ENCODE results near the gene WASF2. TPM values are rescaled to one million over a fixed set of nuclear protein-coding genes. Genes with fewer than 3 reads are reported as not detected.
"Not testable (repeated sequence)": the region's sequence is repeated elsewhere in the genome, so short reads cannot be mapped to it uniquely, and the experiment has no call there.

Gene WASF2
- total RNA-seq, 2 experiments from 2014 or later: 108 to 111 TPM

DNA sequence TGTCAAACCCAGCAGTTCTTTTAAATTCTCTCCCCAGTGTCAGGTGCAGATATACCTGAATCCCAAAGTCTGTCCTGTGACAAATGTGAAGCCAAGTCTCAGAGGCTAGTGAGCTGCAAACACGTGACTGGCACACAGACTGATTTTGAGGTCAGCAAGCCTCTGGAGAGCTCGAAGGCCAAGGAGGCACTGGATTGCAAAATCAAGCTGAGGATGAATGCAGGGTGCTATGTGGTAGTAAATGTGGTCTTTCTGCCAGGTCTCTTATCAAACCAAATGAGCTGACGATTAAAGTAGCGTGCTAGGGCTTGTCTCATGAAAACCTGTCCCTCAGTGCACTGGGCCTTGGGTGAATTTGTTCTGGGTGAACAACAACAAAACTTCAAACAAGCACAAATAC lies 77.0 kb downstream of the WASF2 start:
- Mint-ChIP-seq H3K27ac (peak overlapping the region; percentile 44), H3K4me1 (ENCODE audit: low read depth) (peaks cover 15% of the 10 kb centered on the region), H3K27me3 (no peaks in the 10 kb centered on the region), H3K9me3 (no peaks in the 10 kb centered on the region), H3K4me3 (no peak overlapping the region), H3K36me3 (ENCODE audit: low read depth) (peaks cover 48% of the 10 kb centered on the region)
- intact Hi-C loops (cut with micrococcal nuclease): no loop called here
- ATAC-seq (no peak), DNase-seq (no peak)
- ChIA-PET CTCF (interaction anchor here (0.9 to 5.7 kb wide), 8 partner anchors 10 to 192 kb away, joined by 3 to 36 read pairs (median 4); partner anchors contain the start of gene AHDC1), POLR2A (interaction anchor here (0.9 to 1.6 kb wide), 3 partner anchors 70 to 116 kb away, joined by 3 to 4 read pairs (median 3); no protein-coding TSS in a partner anchor)
- no peak for TF ChIP-seq CTCF (IDR thresholded peaks at IDR 0.05)

GRCh38 chr1:27412502-27412901 lies 77.5 kb downstream of the WASF2 start:
- Mint-ChIP-seq H3K27ac (no peak overlapping the region), H3K4me1 (ENCODE audit: low read depth) (peaks cover 14% of the 10 kb centered on the region), H3K36me3 (ENCODE audit: low read depth) (peaks cover 45% of the 10 kb centered on the region), H3K4me3 (no peak overlapping the region), H3K9me3 (no peaks in the 10 kb centered on the region), H3K27me3 (no peaks in the 10 kb centered on the region)
- intact Hi-C loops (cut with micrococcal nuclease): no loop called here
- ATAC-seq: no peak
- no peak for TF ChIP-seq CTCF (IDR thresholded peaks at IDR 0.05)
- ChIA-PET CTCF (interaction anchor here (0.9 to 5.7 kb wide), 7 partner anchors 10 to 189 kb away, joined by 3 to 34 read pairs (median 3); no protein-coding TSS in a partner anchor), POLR2A (interaction anchor here (0.9 to 1.6 kb wide), 3 partner anchors 70 to 115 kb away, joined by 3 to 4 read pairs (median 3); no protein-coding TSS in a partner anchor)
- no peak for DNase-seq

GRCh38 chr1:27410709-27411108 lies 79.3 kb downstream of the WASF2 start:
- ChIA-PET POLR2A (interaction anchor here (1.7 kb wide), 1 partner anchor 10 kb away, joined by 4 read pairs; no protein-coding TSS in a partner anchor), CTCF (interaction anchor here (0.8 to 1.0 kb wide), 3 partner anchors 14 to 84 kb away, joined by 3 to 4 read pairs (median 3); no protein-coding TSS in a partner anchor)
- Mint-ChIP-seq H3K36me3 (ENCODE audit: low read depth) (peaks cover 32% of the 10 kb centered on the region), H3K27me3 (no peaks in the 10 kb centered on the region), H3K27ac (peak overlapping the region; percentile 24), H3K9me3 (no peaks in the 10 kb centered on the region), H3K4me3 (no peak overlapping the region), H3K4me1 (ENCODE audit: low read depth) (peaks cover 3% of the 10 kb centered on the region)
- intact Hi-C loops (cut with micrococcal nuclease): no loop called here
- DNase-seq (no peak), ATAC-seq (no peak)
- no peak for TF ChIP-seq CTCF (IDR thresholded peaks at IDR 0.05)

GRCh38 chr1:27409669-27410068 lies 80.3 kb downstream of the WASF2 start:
- H3K9me3 Mint-ChIP-seq: no peaks in the 10 kb centered on the region
- no peaks in the 10 kb centered on the region for H3K27me3 Mint-ChIP-seq
- intact Hi-C loops (cut with micrococcal nuclease): no loop called here
- ATAC-seq (no peak), DNase-seq (no peak)
- no peak for TF ChIP-seq CTCF (IDR thresholded peaks at IDR 0.05)
- peaks cover 24% of the 10 kb centered on the region for H3K36me3 Mint-ChIP-seq (ENCODE audit: low read depth)
- POLR2A ChIA-PET: interaction anchor here (1.7 kb wide), 1 partner anchor 11 kb away, joined by 4 read pairs; no protein-coding TSS in a partner anchor
- H3K4me3 Mint-ChIP-seq: no peak overlapping the region
- H3K27ac Mint-ChIP-seq: no peak overlapping the region
- peaks cover 3% of the 10 kb centered on the region for H3K4me1 Mint-ChIP-seq (ENCODE audit: low read depth)
- CTCF ChIA-PET: no interaction called here

GRCh38 chr1:27408151-27408550 lies 81.8 kb downstream of the WASF2 start:
- DNase-seq (no peak), ATAC-seq (no peak)
- CTCF ChIA-PET: interaction anchor here (0.8 kb wide), 1 partner anchor 48 kb away, joined by 3 read pairs; no protein-coding TSS in a partner anchor
- TF ChIP-seq CTCF (IDR thresholded peaks at IDR 0.05): no peak
- peaks cover 16% of the 10 kb centered on the region for H3K4me1 Mint-ChIP-seq (ENCODE audit: low read depth)
- H3K27me3 Mint-ChIP-seq: no peaks in the 10 kb centered on the region
- H3K27ac Mint-ChIP-seq: peak overlapping the region; percentile 21
- no peaks in the 10 kb centered on the region for H3K9me3 Mint-ChIP-seq
- H3K4me3 Mint-ChIP-seq: no peak overlapping the region
- POLR2A ChIA-PET: no interaction called here
- H3K36me3 Mint-ChIP-seq (ENCODE audit: low read depth): peaks cover 13% of the 10 kb centered on the region
- intact Hi-C loops (cut with micrococcal nuclease): no loop called here

GRCh38 chr1:27406791-27407190 lies 83.2 kb downstream of the WASF2 start:
- H3K4me3 Mint-ChIP-seq; H3K9me3 Mint-ChIP-seq; H3K27ac Mint-ChIP-seq; ATAC-seq; intact Hi-C loops (cut with micrococcal nuclease); DNase-seq; H3K27me3 Mint-ChIP-seq: not testable (repeated sequence)
- peaks cover 11% of the 10 kb centered on the region for H3K36me3 Mint-ChIP-seq (ENCODE audit: low read depth)
- ChIA-PET CTCF (interaction anchor here (1.0 to 2.9 kb wide), 2 partner anchors 9 to 12 kb away, joined by 3 to 13 read pairs; no protein-coding TSS in a partner anchor), POLR2A (interaction anchor here (0.7 kb wide), 1 partner anchor 31 kb away, joined by 3 read pairs; no protein-coding TSS in a partner anchor)
- H3K4me1 Mint-ChIP-seq (ENCODE audit: low read depth): peaks cover 25% of the 10 kb centered on the region

Data from activated CD8-positive, alpha-beta T cell treated with anti-CD3 and anti-CD28 coated beads for 36 hours (primary cell).